ENCODE measurements around the gene ASCC2. TPM values are rescaled to one million over a fixed set of nuclear protein-coding genes. Genes with fewer than 3 reads are reported as not detected.

The ASCC2 gene
- total RNA-seq, 4 donors from 2014 or later: 19.6 to 35.8 (median 28.5) TPM

- WGBS, 2 donors (ENCODE audit: low coverage in 1 of 2): 59 to 86% methylated on average over 5 to 6 of the region's 6 CpGs
- H3K9me3 ChIP-seq: no peaks in the 10 kb centered on the region
- ATAC-seq: no peak
- H3K4me1 ChIP-seq: peaks cover 0 to 20% (median 5%) of the 10 kb centered on the region in 3 donors
- no peak overlapping the region for H3K4me3 ChIP-seq
- no peaks in the 10 kb centered on the region for H3K27me3 ChIP-seq
- peak overlapping the region in 3 of 4 donors; percentile 2 to 57 (median 33) for H3K27ac ChIP-seq
- H3K36me3 ChIP-seq: peaks cover 0 to 98% of the 10 kb centered on the region in 2 donors
- no peak for TF ChIP-seq EP300 (IDR thresholded peaks at IDR 0.05)
- no peak for TF ChIP-seq POLR2A (IDR thresholded peaks at IDR 0.05)
- no peak for TF ChIP-seq CTCF (IDR thresholded peaks at IDR 0.05)
- TF ChIP-seq POLR2AphosphoS5 (IDR thresholded peaks at IDR 0.05): no peak
Observed at GRCh38 chr22:29816539-29816938, 21.5 kb downstream of the ASCC2 start.

DNA sequence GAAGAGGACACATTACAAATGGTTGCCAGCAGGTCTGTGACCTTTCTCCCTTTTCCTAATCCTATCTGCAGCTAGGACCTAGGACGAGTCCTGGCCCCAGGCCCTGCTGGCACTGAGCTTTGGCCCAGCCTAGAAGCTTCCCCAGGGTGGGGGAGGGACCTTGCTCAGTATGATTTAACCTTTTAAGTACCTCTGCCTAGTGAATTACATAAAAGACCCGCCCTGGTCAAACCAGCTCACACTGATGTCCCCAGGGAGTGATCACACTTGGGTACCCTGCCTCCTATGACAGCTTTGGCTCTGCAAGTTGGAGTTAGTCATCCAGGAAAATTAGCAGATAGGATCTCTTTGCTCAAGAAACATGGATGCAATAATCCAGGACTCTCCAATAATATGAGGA is 21.9 kb downstream of the ASCC2 start:
- Histone ChIP-seq H3K36me3 (peaks cover 0 to 98% of the 10 kb centered on the region in 2 donors), H3K27me3 (no peaks in the 10 kb centered on the region), H3K4me3 (no peak overlapping the region), H3K27ac (peak overlapping the region in 3 of 4 donors; percentile 2 to 57 (median 33)), H3K9me3 (no peaks in the 10 kb centered on the region), H3K4me1 (peaks cover 0 to 19% (median 5%) of the 10 kb centered on the region in 3 donors)
- no peak for TF ChIP-seq EP300 (IDR thresholded peaks at IDR 0.05)
- no peak for TF ChIP-seq POLR2A (IDR thresholded peaks at IDR 0.05)
- no peak for TF ChIP-seq CTCF (IDR thresholded peaks at IDR 0.05)
- no peak for TF ChIP-seq POLR2AphosphoS5 (IDR thresholded peaks at IDR 0.05)
- 0 to 40% methylated on average over 1 to 2 of the region's 2 CpGs for WGBS, 2 donors (ENCODE audit: low coverage in 1 of 2)
- peak; percentile 73 for ATAC-seq

DNA sequence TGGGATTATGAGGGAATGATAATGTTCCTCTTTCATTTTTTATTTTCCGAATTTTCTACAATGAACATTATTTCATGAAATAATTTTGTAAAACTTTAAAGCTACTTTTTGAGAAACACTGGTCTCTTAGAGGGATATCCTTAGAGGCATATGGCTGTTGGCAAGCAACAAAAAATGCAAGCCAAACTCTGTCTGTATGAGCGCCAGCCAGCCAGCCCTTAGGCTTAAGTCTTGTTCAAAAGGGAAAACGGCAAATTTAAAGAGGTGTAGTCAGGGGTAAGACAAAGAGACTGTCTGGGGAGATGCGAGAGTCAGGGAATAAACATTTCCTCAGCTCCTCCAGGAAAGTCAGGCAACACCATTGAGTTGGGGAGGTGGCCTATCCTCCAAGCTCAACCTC is 22.5 kb downstream of the ASCC2 start:
- no peaks in the 10 kb centered on the region for H3K27me3 ChIP-seq
- H3K36me3 ChIP-seq: peaks cover 0 to 98% of the 10 kb centered on the region in 2 donors
- H3K4me3 ChIP-seq: no peak overlapping the region
- H3K27ac ChIP-seq: peak overlapping the region in 3 of 4 donors; percentile 2 to 57 (median 33)
- no peaks in the 10 kb centered on the region for H3K9me3 ChIP-seq
- TF ChIP-seq CTCF (IDR thresholded peaks at IDR 0.05) (no peak), EP300 (IDR thresholded peaks at IDR 0.05) (no peak), POLR2A (IDR thresholded peaks at IDR 0.05) (no peak), POLR2AphosphoS5 (IDR thresholded peaks at IDR 0.05) (no peak)
- ATAC-seq: no peak
- WGBS, 2 donors (ENCODE audit: low coverage in 1 of 2): 53 to 59% methylated on average over 3 to 4 of the region's 4 CpGs
- peaks cover 0 to 22% (median 5%) of the 10 kb centered on the region in 3 donors for H3K4me1 ChIP-seq

GRCh38 chr22:29814003-29814402 is 24.1 kb downstream of the ASCC2 start:
- TF ChIP-seq CTCF (IDR thresholded peaks at IDR 0.05): no peak
- no peak for TF ChIP-seq EP300 (IDR thresholded peaks at IDR 0.05)
- TF ChIP-seq POLR2A (IDR thresholded peaks at IDR 0.05): no peak
- TF ChIP-seq POLR2AphosphoS5 (IDR thresholded peaks at IDR 0.05): no peak
- H3K27ac ChIP-seq: no peak overlapping the region
- WGBS, 2 donors (ENCODE audit: low coverage in 1 of 2): 79 to 90% methylated on average over 3 to 4 of the region's 5 CpGs
- ATAC-seq: no peak
- no peaks in the 10 kb centered on the region for H3K9me3 ChIP-seq
- H3K27me3 ChIP-seq: no peaks in the 10 kb centered on the region
- peaks cover 0 to 31% (median 5%) of the 10 kb centered on the region in 3 donors for H3K4me1 ChIP-seq
- H3K36me3 ChIP-seq: peaks cover 0 to 95% of the 10 kb centered on the region in 2 donors
- H3K4me3 ChIP-seq: no peak overlapping the region

GRCh38 chr22:29813563-29813962 is 24.5 kb downstream of the ASCC2 start:
- H3K27ac ChIP-seq: no peak overlapping the region
- WGBS, 2 donors (ENCODE audit: low coverage in 1 of 2): 71 to 100% methylated on average over 1 to 3 of the region's 3 CpGs
- H3K9me3 ChIP-seq: no peaks in the 10 kb centered on the region
- peaks cover 0 to 92% of the 10 kb centered on the region in 2 donors for H3K36me3 ChIP-seq
- H3K4me1 ChIP-seq: peaks cover 0 to 31% (median 5%) of the 10 kb centered on the region in 3 donors
- no peaks in the 10 kb centered on the region for H3K27me3 ChIP-seq
- TF ChIP-seq CTCF (IDR thresholded peaks at IDR 0.05) (no peak), POLR2AphosphoS5 (IDR thresholded peaks at IDR 0.05) (no peak), EP300 (IDR thresholded peaks at IDR 0.05) (no peak), POLR2A (IDR thresholded peaks at IDR 0.05) (no peak)
- ATAC-seq: no peak
- no peak overlapping the region for H3K4me3 ChIP-seq
